SK-N-SH (cell line): ENCODE measurements around the gene TIMM23.
"Not testable (repeated sequence)": the region's sequence is repeated elsewhere in the genome, so short reads cannot be mapped to it uniquely, and the experiment has no call there.

Source experiments
- EP300 ChIP-seq, 2 experiments: IDR thresholded peaks; 2 replicates each; pipeline versions ENCODE4 v1.4.0 to v1.6.1; 2012; ENCODE audit warnings: borderline replicate concordance in 1 of 2, low read depth in 1 of 2, low read length in 1 of 2
- TF ChIP-seq, protein P1 (sequence below): IDR thresholded peaks from 2 replicates; pipeline ENCODE4 v1.4.0; 2012; ENCODE audit warnings: low read depth

- not testable (repeated sequence) for TF ChIP-seq EP300 (IDR thresholded peaks at IDR 0.05; ENCODE audit: borderline replicate concordance in 1 of 2, low read depth in 1 of 2, low read length in 1 of 2)
- TF ChIP-seq, protein P1, sequence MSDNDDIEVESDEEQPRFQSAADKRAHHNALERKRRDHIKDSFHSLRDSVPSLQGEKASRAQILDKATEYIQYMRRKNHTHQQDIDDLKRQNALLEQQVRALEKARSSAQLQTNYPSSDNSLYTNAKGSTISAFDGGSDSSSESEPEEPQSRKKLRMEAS, result not testable (repeated sequence)
Measured at GRCh38 chr10:45957928-45958327, 14.4 kb upstream of the TIMM23 start.
